ENCODE measurements around the gene DPYD.

DPYD gene

GRCh38 chr1:97529600-97529999 is 391.2 kb downstream of the DPYD start:
- H3K9ac ChIP-seq = no peak overlapping the region
- H3K4me2 ChIP-seq = no peak overlapping the region
- TF ChIP-seq, protein P1, sequence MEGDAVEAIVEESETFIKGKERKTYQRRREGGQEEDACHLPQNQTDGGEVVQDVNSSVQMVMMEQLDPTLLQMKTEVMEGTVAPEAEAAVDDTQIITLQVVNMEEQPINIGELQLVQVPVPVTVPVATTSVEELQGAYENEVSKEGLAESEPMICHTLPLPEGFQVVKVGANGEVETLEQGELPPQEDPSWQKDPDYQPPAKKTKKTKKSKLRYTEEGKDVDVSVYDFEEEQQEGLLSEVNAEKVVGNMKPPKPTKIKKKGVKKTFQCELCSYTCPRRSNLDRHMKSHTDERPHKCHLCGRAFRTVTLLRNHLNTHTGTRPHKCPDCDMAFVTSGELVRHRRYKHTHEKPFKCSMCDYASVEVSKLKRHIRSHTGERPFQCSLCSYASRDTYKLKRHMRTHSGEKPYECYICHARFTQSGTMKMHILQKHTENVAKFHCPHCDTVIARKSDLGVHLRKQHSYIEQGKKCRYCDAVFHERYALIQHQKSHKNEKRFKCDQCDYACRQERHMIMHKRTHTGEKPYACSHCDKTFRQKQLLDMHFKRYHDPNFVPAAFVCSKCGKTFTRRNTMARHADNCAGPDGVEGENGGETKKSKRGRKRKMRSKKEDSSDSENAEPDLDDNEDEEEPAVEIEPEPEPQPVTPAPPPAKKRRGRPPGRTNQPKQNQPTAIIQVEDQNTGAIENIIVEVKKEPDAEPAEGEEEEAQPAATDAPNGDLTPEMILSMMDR (conservative IDR thresholded peaks at IDR 0.05; ENCODE audit: low read depth, low read length) = no peak

GRCh38 chr1:97524211-97524610 is 396.6 kb downstream of the DPYD start:
- Histone ChIP-seq H3K27ac (no peak overlapping the region), H3K4me3 (IDR thresholded peaks at IDR 0.05; ENCODE audit: insufficient read depth, low read depth, low read length) (no peak overlapping the region), H2AFZ (ENCODE audit: low read depth) (no peak overlapping the region), H4K20me1 (ENCODE audit: insufficient read depth) (no peaks in the 10 kb centered on the region), H3K27me3 (ENCODE audit: insufficient read depth, low read depth) (no peaks in the 10 kb centered on the region), H3K4me2 (no peak overlapping the region), H3K9ac (no peak overlapping the region), H3K4me1 (ENCODE audit: low read depth, poor library complexity, severe bottlenecking) (no peaks in the 10 kb centered on the region), H3K36me3 (ENCODE audit: insufficient read depth) (no peaks in the 10 kb centered on the region), H3K79me2 (ENCODE audit: insufficient read depth, low read depth) (no peaks in the 10 kb centered on the region)
- TF ChIP-seq, protein P1 (conservative IDR thresholded peaks at IDR 0.05; ENCODE audit: low read depth, low read length) = no peak

More at GRCh38 chr1:97529600-97529999, 391.2 kb downstream of the DPYD start:
- H3K36me3 ChIP-seq (ENCODE audit: insufficient read depth) = no peaks in the 10 kb centered on the region
- H3K4me1 ChIP-seq (ENCODE audit: low read depth, poor library complexity, severe bottlenecking) = no peaks in the 10 kb centered on the region
- no peak overlapping the region for H3K27ac ChIP-seq
- no peaks in the 10 kb centered on the region for H4K20me1 ChIP-seq (ENCODE audit: insufficient read depth)
- no peak overlapping the region for H3K4me3 ChIP-seq (IDR thresholded peaks at IDR 0.05; ENCODE audit: insufficient read depth, low read depth, low read length)
- no peak overlapping the region for H2AFZ ChIP-seq (ENCODE audit: low read depth)
- no peaks in the 10 kb centered on the region for H3K27me3 ChIP-seq (ENCODE audit: insufficient read depth, low read depth)
- H3K79me2 ChIP-seq (ENCODE audit: insufficient read depth, low read depth) = no peaks in the 10 kb centered on the region

DNA sequence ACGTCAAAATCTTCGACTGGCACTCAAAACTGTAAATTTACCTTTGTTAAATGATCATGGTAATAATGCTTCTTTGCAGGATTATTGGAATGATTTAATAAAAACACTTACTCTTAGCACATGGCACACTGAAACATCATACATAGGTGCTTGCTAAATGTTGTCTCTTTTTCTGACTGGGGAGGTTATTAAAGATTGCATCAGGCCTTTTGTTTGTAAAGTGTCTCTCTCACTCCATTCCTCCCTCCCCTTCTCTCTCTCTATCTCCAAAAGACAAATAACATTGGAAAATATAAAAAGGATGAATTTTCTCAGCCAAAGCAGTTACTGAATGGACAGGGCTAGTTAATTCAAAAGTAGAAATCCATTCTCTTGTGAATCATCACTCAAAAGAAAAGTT is 404.2 kb downstream of the DPYD start:
- no peak overlapping the region for H2AFZ ChIP-seq (ENCODE audit: low read depth)

GRCh38 chr1:97508653-97509218 is 412.1 kb downstream of the DPYD start:
- no peak overlapping the region for H3K4me2 ChIP-seq
- TF ChIP-seq, protein P1 (conservative IDR thresholded peaks at IDR 0.05; ENCODE audit: low read depth, low read length) = no peak
- no peaks in the 10 kb centered on the region for H4K20me1 ChIP-seq (ENCODE audit: insufficient read depth)
- H3K9ac ChIP-seq = no peak overlapping the region
- no peak overlapping the region for H2AFZ ChIP-seq (ENCODE audit: low read depth)
- H3K36me3 ChIP-seq (ENCODE audit: insufficient read depth) = no peaks in the 10 kb centered on the region
- H3K4me1 ChIP-seq (ENCODE audit: low read depth, poor library complexity, severe bottlenecking) = no peaks in the 10 kb centered on the region
- H3K4me3 ChIP-seq (IDR thresholded peaks at IDR 0.05; ENCODE audit: insufficient read depth, low read depth, low read length) = no peak overlapping the region
- H3K27me3 ChIP-seq (ENCODE audit: insufficient read depth, low read depth) = no peaks in the 10 kb centered on the region
- no peak overlapping the region for H3K27ac ChIP-seq
- H3K79me2 ChIP-seq (ENCODE audit: insufficient read depth, low read depth) = no peaks in the 10 kb centered on the region

More for the DNA sequence above, 404.2 kb downstream of the DPYD start:
- Histone ChIP-seq H3K36me3 (ENCODE audit: insufficient read depth) (no peaks in the 10 kb centered on the region), H3K4me2 (no peak overlapping the region), H3K4me1 (ENCODE audit: low read depth, poor library complexity, severe bottlenecking) (no peaks in the 10 kb centered on the region), H4K20me1 (ENCODE audit: insufficient read depth) (no peaks in the 10 kb centered on the region), H3K4me3 (IDR thresholded peaks at IDR 0.05; ENCODE audit: insufficient read depth, low read depth, low read length) (no peak overlapping the region), H3K27me3 (ENCODE audit: insufficient read depth, low read depth) (no peaks in the 10 kb centered on the region), H3K27ac (no peak overlapping the region), H3K9ac (no peak overlapping the region), H3K79me2 (ENCODE audit: insufficient read depth, low read depth) (no peaks in the 10 kb centered on the region)
- TF ChIP-seq, protein P1 (conservative IDR thresholded peaks at IDR 0.05; ENCODE audit: low read depth, low read length) = no peak
